ENCODE measurements around the gene TMEM43.

Gene TMEM43

GRCh38 chr3:14130707-14131106, 5.9 kb downstream of the TMEM43 start:
- Histone ChIP-seq H3K4me1 (ENCODE audit: low read length) (peaks cover 11% of the 10 kb centered on the region), H3K9me3 (ENCODE audit: insufficient read depth, low read length) (no peaks in the 10 kb centered on the region), H3K27ac (ENCODE audit: low read length) (no peak overlapping the region), H2AFZ (ENCODE audit: low read depth, low read length) (no peak overlapping the region), H3K9ac (ENCODE audit: low read length) (no peak overlapping the region), H3K4me2 (ENCODE audit: low read length) (no peak overlapping the region), H3K36me3 (replicated peaks; ENCODE audit: low read depth, low read length) (peaks cover 85% of the 10 kb centered on the region), H3K27me3 (ENCODE audit: low read depth, low read length) (no peaks in the 10 kb centered on the region), H4K20me1 (ENCODE audit: insufficient read depth, low read length) (peaks cover 17% of the 10 kb centered on the region; the same call in 1 of the 2 replicates), H3K79me2 (ENCODE audit: low read length) (peaks cover 38% of the 10 kb centered on the region), H3K4me3 (ENCODE audit: low read length) (no peak overlapping the region)
- no peak for TF ChIP-seq CTCF (IDR thresholded peaks at IDR 0.05; ENCODE audit: low read depth, low read length)
- no peak for TF ChIP-seq EZH2phosphoT487 (IDR thresholded peaks at IDR 0.05; ENCODE audit: low read depth)

- peaks cover 89% of the 10 kb centered on the region for H3K36me3 ChIP-seq (replicated peaks; ENCODE audit: low read depth, low read length)
- no peak overlapping the region for H2AFZ ChIP-seq (ENCODE audit: low read depth, low read length)
- H3K9ac ChIP-seq (ENCODE audit: low read length), result no peak overlapping the region
- peaks cover 14% of the 10 kb centered on the region; the same call in 1 of the 2 replicates for H4K20me1 ChIP-seq (ENCODE audit: insufficient read depth, low read length)
- H3K4me3 ChIP-seq (ENCODE audit: low read length), result no peak overlapping the region
- peaks cover 7% of the 10 kb centered on the region for H3K4me1 ChIP-seq (ENCODE audit: low read length)
- no peak overlapping the region for H3K27ac ChIP-seq (ENCODE audit: low read length)
- no peaks in the 10 kb centered on the region for H3K9me3 ChIP-seq (ENCODE audit: insufficient read depth, low read length)
- no peaks in the 10 kb centered on the region for H3K27me3 ChIP-seq (ENCODE audit: low read depth, low read length)
- H3K4me2 ChIP-seq (ENCODE audit: low read length), result no peak overlapping the region
- H3K79me2 ChIP-seq (ENCODE audit: low read length), result peaks cover 33% of the 10 kb centered on the region
- TF ChIP-seq EZH2phosphoT487 (IDR thresholded peaks at IDR 0.05; ENCODE audit: low read depth) (no peak), CTCF (IDR thresholded peaks at IDR 0.05; ENCODE audit: low read depth, low read length) (no peak)
Measured at GRCh38 chr3:14131134-14131533, 6.3 kb downstream of the TMEM43 start.

- Histone ChIP-seq H3K79me2 (ENCODE audit: low read length) (peaks cover 24% of the 10 kb centered on the region), H3K4me3 (ENCODE audit: low read length) (no peak overlapping the region), H3K9me3 (ENCODE audit: insufficient read depth, low read length) (no peaks in the 10 kb centered on the region), H3K4me1 (ENCODE audit: low read length) (no peaks in the 10 kb centered on the region), H3K27me3 (ENCODE audit: low read depth, low read length) (no peaks in the 10 kb centered on the region), H4K20me1 (ENCODE audit: insufficient read depth, low read length) (peaks cover 7% of the 10 kb centered on the region; the same call in 1 of the 2 replicates), H3K4me2 (ENCODE audit: low read length) (no peak overlapping the region), H3K36me3 (replicated peaks; ENCODE audit: low read depth, low read length) (peaks cover 89% of the 10 kb centered on the region), H3K27ac (ENCODE audit: low read length) (no peak overlapping the region), H2AFZ (ENCODE audit: low read depth, low read length) (no peak overlapping the region), H3K9ac (ENCODE audit: low read length) (no peak overlapping the region)
- TF ChIP-seq EZH2phosphoT487 (IDR thresholded peaks at IDR 0.05; ENCODE audit: low read depth) (no peak), CTCF (IDR thresholded peaks at IDR 0.05; ENCODE audit: low read depth, low read length) (no peak)
Measured at GRCh38 chr3:14132120-14132519, 7.3 kb downstream of the TMEM43 start.

GRCh38 chr3:14132689-14133088, 7.8 kb downstream of the TMEM43 start:
- H3K27me3 ChIP-seq (ENCODE audit: low read depth, low read length), result no peaks in the 10 kb centered on the region
- peaks cover 18% of the 10 kb centered on the region for H3K79me2 ChIP-seq (ENCODE audit: low read length)
- no peak overlapping the region for H3K27ac ChIP-seq (ENCODE audit: low read length)
- H4K20me1 ChIP-seq (ENCODE audit: insufficient read depth, low read length), result 0 out of 2 replicates have a peak, but pooled peaks cover 7% of the 10 kb centered on the region
- no peaks in the 10 kb centered on the region for H3K4me1 ChIP-seq (ENCODE audit: low read length)
- no peak overlapping the region for H3K4me2 ChIP-seq (ENCODE audit: low read length)
- no peak overlapping the region for H3K9ac ChIP-seq (ENCODE audit: low read length)
- H2AFZ ChIP-seq (ENCODE audit: low read depth, low read length), result no peak overlapping the region
- TF ChIP-seq EZH2phosphoT487 (IDR thresholded peaks at IDR 0.05; ENCODE audit: low read depth) (no peak), CTCF (IDR thresholded peaks at IDR 0.05; ENCODE audit: low read depth, low read length) (no peak)
- H3K9me3 ChIP-seq (ENCODE audit: insufficient read depth, low read length), result no peaks in the 10 kb centered on the region
- peaks cover 84% of the 10 kb centered on the region for H3K36me3 ChIP-seq (replicated peaks; ENCODE audit: low read depth, low read length)
- no peak overlapping the region for H3K4me3 ChIP-seq (ENCODE audit: low read length)
